ENCODE results near the gene TFCP2.

DNA sequence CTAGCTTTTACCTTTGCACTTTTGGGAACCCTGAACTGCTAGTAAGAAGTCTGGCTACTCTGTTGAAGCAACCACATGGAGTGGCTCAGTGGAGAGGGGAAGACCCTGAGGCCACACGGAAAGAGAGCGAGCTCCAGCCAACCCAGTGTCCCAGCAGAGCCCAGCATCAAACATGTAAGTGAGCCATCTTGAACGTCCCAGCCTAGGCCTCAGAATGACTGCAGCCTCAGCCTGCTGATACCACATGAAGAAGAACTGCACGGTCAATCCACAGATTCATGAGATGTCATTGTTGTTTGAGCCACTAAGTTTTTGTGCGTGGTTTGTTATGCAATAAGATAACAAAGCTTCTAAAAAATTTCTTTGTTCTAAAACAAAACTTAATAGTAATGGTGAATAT, 40.2 kb downstream of the TFCP2 start:
- no peak for TF ChIP-seq ARNT (IDR thresholded peaks at IDR 0.05)
- no peak for TF ChIP-seq ELF4 (IDR thresholded peaks at IDR 0.05)

Measured in HEK293T (cell line).